ENCODE results near the gene GALNT1.
"Not testable (repeated sequence)": the region's sequence is repeated elsewhere in the genome, so short reads cannot be mapped to it uniquely, and the experiment has no call there.

The GALNT1 gene

GRCh38 chr18:35572644-35573043 is 8.9 kb upstream of the GALNT1 start:
- Histone ChIP-seq H3K36me3 (ENCODE audit: insufficient read depth) (no peaks in the 10 kb centered on the region), H2AFZ (ENCODE audit: low read depth) (no peak overlapping the region)
- no peak for TF ChIP-seq CTCF (conservative IDR thresholded peaks at IDR 0.05; ENCODE audit: low read depth, low read length)

GRCh38 chr18:35573531-35573930 is 8.0 kb upstream of the GALNT1 start:
- Histone ChIP-seq H3K4me3 (IDR thresholded peaks at IDR 0.05; ENCODE audit: insufficient read depth, low read depth, low read length) (no peak overlapping the region), H2AFZ (ENCODE audit: low read depth) (no peak overlapping the region), H3K79me2 (ENCODE audit: insufficient read depth, low read depth) (no peaks in the 10 kb centered on the region), H3K27ac (no peak overlapping the region), H3K9ac (no peak overlapping the region), H3K4me2 (no peak overlapping the region), H3K4me1 (ENCODE audit: low read depth, poor library complexity, severe bottlenecking) (peaks cover 38% of the 10 kb centered on the region), H4K20me1 (ENCODE audit: insufficient read depth) (no peaks in the 10 kb centered on the region), H3K36me3 (ENCODE audit: insufficient read depth) (no peaks in the 10 kb centered on the region), H3K27me3 (ENCODE audit: insufficient read depth, low read depth) (no peaks in the 10 kb centered on the region)
- TF ChIP-seq CTCF (conservative IDR thresholded peaks at IDR 0.05; ENCODE audit: low read depth, low read length): no peak

More at GRCh38 chr18:35572644-35573043, 8.9 kb upstream of the GALNT1 start:
- Histone ChIP-seq H3K9ac (no peak overlapping the region), H3K4me2 (no peak overlapping the region), H3K27ac (no peak overlapping the region), H4K20me1 (ENCODE audit: insufficient read depth) (no peaks in the 10 kb centered on the region), H3K79me2 (ENCODE audit: insufficient read depth, low read depth) (no peaks in the 10 kb centered on the region), H3K4me3 (IDR thresholded peaks at IDR 0.05; ENCODE audit: insufficient read depth, low read depth, low read length) (no peak overlapping the region), H3K4me1 (ENCODE audit: low read depth, poor library complexity, severe bottlenecking) (peaks cover 31% of the 10 kb centered on the region), H3K27me3 (ENCODE audit: insufficient read depth, low read depth) (no peaks in the 10 kb centered on the region)

- Histone ChIP-seq H3K27ac (peak overlapping the region; percentile 23; the same call in 1 of the 2 replicates), H3K4me2 (peak overlapping the region; percentile 40), H3K4me1 (ENCODE audit: low read depth, poor library complexity, severe bottlenecking) (peaks cover 47% of the 10 kb centered on the region)
- not testable (repeated sequence) for H3K4me3 ChIP-seq (IDR thresholded peaks at IDR 0.05; ENCODE audit: insufficient read depth, low read depth, low read length); H4K20me1 ChIP-seq (ENCODE audit: insufficient read depth); H2AFZ ChIP-seq (ENCODE audit: low read depth); H3K36me3 ChIP-seq (ENCODE audit: insufficient read depth); H3K27me3 ChIP-seq (ENCODE audit: insufficient read depth, low read depth); H3K79me2 ChIP-seq (ENCODE audit: insufficient read depth, low read depth); H3K9ac ChIP-seq
These were observed 5.2 kb upstream of the GALNT1 start for GRCh38 chr18:35576240-35576845.

- Histone ChIP-seq H3K4me2 (peak overlapping the region; percentile 40), H3K27me3 (ENCODE audit: insufficient read depth, low read depth) (no peaks in the 10 kb centered on the region)
These were observed 4.3 kb upstream of the GALNT1 start for GRCh38 chr18:35577045-35577848.

More at GRCh38 chr18:35577045-35577848, 4.3 kb upstream of the GALNT1 start:
- Histone ChIP-seq H3K4me1 (ENCODE audit: low read depth, poor library complexity, severe bottlenecking) (peaks cover 47% of the 10 kb centered on the region), H3K27ac (peak overlapping the region; percentile 23; the same call in 1 of the 2 replicates), H3K4me3 (IDR thresholded peaks at IDR 0.05; ENCODE audit: insufficient read depth, low read depth, low read length) (no peak overlapping the region), H3K79me2 (ENCODE audit: insufficient read depth, low read depth) (peaks cover 3% of the 10 kb centered on the region; the same call in 1 of the 2 replicates), H4K20me1 (ENCODE audit: insufficient read depth) (no peaks in the 10 kb centered on the region), H3K36me3 (ENCODE audit: insufficient read depth) (no peaks in the 10 kb centered on the region), H2AFZ (ENCODE audit: low read depth) (no peak overlapping the region), H3K9ac (no peak overlapping the region)
- TF ChIP-seq CTCF (conservative IDR thresholded peaks at IDR 0.05; ENCODE audit: low read depth, low read length): no peak

All from KMS-11 (cell line).